HG03442 (cell line): ENCODE data around the gene FGD3.
"Not testable (repeated sequence)": the region's sequence is repeated elsewhere in the genome, so short reads cannot be mapped to it uniquely, and the experiment has no call there.

Source experiments
- ATAC-seq: cut with Tn5 transposase; IDR thresholded peaks from one replicate; pipeline ENCODE4 v1.9.1; 2021; ENCODE audit warnings: mild to moderate bottlenecking, moderate library complexity; ENCODE audit not compliant: unreplicated experiment

FGD3 gene

GRCh38 chr9:92974761-92975755, 27.7 kb downstream of the FGD3 start:
- no peak for ATAC-seq

GRCh38 chr9:92976431-92976830, 29.1 kb downstream of the FGD3 start:
- no peak for ATAC-seq

DNA sequence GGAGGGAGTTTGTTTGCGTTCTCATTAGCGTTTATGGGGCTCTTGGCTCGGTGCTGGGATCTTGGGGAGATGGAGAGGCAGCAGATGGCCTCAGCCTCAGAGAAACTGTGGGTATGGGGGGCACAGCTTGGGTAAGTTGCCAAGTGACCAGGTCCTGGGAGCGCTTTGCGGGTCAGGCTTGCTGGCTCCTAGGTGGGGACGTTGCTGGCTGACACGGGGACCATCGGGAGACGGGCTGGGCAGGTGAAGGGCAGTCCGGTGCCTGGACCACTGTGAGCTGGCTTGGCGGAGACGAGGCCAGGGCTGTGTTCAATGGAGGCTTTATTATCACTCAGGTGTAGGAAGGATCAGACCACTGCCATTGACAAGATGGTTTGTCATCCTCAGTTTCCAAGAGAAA, 30.0 kb downstream of the FGD3 start:
- ATAC-seq = no peak

DNA sequence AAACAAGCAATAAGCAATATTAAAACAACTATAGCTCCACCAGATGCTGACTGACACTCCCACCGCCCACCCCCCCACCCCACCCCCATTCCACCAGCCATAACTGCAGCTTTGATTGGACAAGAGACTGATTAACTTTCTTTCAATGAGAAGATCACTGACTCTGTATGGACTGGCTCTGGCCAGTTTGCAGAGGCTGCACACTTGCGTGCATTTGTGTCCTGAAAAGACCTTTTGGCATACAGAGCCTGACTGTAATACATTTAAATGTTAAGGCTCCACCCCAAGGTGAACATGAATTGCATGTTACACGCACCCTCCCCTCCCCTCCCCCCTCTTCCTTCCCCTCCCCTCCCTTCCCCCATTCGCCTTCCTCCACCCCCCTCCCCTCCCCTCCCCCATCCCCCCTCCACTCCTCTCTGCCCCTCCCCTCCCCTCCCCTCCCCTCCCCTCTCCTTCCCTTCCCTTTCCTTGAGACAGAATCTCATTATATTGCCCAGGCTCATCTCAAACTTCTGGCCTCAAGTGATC, 31.1 kb downstream of the FGD3 start:
- no peak for ATAC-seq

GRCh38 chr9:92979283-92980056, 32.1 kb downstream of the FGD3 start:
- no peak for ATAC-seq

DNA sequence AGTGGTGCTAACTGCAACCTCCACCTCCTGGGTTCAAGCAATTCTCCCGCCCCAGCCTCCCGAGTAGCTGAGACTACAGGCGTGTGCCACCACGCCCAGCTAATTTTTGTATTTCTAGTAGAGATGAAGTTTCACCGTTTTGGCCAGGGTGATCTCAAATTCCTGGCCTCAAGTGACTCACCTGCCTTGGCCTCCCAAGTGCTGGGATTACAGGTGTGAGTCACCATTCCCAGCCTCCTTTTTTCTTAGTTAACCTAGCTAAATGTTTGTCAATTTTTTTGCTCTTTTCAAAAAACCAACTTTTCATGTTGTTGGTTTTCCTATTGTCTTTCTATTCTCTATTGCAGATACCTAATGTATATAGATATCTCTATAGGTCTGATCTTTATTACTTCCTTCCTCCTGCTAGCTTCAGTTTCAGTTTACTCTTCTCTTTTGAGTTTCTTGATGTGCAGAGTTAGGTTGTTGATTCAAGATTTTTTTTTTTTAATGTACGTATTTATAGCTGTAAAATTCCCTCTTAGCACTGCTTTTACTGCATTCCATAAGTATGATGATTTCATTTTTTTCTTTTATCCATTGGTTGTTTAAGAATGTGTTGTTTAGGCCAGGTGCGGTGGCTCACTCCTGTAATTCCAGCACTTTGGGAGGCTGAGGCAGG, 32.9 kb downstream of the FGD3 start:
- no peak for ATAC-seq

DNA sequence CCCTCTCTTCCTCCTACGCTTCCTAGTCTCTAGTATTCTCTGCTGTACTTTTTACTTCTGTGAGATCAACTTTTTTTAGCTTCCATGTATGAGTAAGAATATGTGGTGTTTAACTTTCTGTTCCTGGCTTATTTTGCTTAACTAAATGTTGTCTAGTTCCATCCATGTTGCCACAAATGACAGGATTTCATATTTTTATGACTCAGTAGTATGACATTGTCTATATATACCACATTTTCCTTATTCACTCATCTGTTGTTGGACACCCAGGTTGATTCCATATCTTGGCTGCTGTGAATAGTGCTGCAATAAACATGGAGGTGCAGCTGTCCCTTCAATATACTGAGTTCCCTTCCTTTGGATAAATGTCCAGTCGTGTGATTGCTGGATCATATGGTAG, 34.8 kb downstream of the FGD3 start:
- ATAC-seq = no peak

DNA sequence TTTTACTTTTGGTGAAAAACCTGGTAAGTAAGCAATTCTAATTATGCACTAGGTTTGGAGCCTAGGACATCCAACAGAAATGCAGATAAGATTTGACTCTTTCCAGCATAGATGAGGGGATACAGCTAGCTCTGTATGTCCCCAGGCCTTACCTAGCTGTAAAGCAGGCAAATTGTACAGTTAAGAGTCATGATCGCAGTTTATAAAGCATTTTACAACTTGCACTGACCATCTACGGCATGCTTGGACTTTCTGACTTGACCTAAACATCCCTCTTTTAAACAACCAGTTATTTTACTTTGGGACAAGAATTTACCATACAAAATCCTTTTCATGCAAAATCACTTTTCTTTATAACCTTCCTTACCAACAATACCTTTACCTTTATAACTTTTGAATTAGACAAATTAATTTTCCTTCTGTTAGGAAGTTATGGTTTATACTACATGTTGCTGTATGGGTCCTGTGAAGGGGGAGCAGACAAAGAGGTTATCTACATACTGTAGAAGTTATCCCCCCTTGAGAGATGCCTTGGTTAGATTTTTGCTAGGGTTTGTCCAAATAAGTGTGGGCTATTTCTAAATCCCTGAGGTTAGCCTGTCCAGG, 36.8 kb downstream of the FGD3 start:
- ATAC-seq = no peak

DNA sequence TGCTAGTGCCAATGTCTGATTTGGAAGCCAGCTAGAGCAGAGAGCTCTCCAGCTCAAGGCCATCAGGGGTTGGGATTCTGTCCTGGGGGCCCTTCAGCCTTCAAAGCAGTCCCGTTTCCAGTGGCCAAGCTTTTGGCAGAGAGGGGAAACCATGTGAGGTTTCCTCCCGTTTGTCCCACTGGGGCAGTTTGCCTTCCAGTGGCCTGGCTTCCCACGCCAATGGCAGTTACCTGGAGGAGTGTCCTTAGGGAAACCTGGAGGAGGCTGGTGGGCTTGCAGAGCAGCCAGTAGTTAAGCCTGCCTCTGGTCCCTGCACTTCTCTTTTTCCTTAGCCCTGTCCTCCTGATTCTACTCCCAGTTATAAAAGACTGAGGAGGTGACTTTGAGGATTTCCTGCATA, 37.7 kb downstream of the FGD3 start:
- ATAC-seq = no peak

DNA sequence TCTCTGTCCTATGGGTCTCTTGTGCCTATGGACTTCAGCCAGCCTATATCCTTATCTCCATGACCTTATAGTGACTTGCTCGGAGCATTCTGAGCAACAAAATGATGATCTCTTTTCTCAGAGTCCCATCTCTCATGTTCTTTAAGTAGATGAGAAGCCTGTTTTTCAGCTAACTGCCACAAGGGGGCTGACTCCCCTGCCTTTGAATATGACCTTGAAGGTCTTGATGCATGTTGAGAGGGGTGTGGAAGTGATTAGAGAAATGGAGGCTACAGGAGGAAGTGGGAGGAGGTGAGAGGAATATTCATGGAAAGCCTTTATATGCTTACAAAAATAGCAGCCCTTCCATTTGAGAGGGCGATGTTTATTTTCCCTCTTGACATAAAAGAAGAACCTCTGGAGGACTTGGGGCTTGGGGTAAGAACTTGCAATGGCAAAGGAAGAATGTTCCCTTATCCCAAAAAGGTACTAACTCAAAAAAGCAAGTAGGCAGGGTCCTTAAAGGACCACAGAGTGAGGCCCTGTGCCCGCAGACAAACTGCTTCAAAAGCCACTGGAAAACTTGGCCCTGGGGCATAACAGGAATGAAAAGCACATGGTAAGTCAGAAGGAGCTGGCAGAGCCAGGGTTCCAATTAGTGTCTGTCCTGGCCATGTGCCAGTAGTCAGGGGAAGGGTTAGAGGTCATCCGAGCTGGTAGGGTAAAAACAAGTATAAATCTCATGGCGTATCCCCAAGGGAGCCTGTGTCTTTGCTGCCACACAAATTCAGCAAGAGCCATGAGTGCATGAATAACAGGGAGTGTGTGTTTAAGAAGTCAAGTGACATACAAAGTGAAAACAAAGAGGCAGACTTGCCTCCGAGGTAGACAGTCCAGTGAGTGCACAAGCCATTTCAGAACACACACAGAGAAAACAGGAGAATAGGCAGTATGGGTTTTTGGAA, 39.1 kb downstream of the FGD3 start:
- ATAC-seq = no peak

GRCh38 chr9:92988215-92988768, 41.0 kb downstream of the FGD3 start:
- ATAC-seq = no peak

- no peak for ATAC-seq
Observed at GRCh38 chr9:92989561-92989960, 42.2 kb downstream of the FGD3 start.

- no peak for ATAC-seq
Observed at GRCh38 chr9:92990461-92990860, 43.1 kb downstream of the FGD3 start.

DNA sequence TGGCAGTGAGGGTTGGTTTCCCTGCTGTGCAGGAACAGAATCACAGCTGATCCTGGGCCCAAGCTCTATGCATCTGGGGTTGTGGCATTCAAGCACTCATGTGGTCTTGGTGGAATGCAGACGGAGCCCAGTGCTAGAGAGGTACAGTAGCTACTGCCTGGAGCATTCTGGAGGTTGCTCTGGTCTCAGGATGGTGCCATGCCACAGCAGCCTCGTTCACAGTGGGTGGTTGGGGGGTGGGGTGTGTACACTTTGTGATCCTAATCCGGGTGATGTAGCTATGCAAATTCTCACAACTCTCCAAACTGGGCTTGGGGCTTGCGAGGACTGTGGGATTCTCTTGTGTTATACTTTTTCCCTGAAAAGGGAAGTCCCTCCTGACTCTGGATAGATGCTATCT, 45.2 kb downstream of the FGD3 start:
- no peak for ATAC-seq

DNA sequence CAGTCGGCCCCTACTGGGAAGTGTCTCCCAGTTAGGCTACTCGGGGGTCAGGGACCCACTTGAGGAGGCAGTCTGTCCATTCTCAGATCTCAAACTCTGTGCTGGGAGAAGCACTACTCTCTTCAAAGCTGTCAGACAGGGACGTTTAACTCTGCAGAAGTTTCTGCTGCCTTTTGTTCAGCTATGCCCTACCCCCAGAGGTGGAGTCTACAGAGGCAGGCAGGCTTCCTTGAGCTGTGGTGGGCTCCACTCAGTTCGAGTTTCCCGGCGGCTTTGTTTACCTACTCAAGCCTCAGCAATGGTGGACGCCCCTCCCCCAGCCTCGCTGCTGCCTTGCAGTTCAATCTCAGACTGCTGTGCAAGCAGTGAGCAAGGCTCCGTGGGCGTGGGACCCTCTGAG, 51.5 kb downstream of the FGD3 start:
- not testable (repeated sequence) for ATAC-seq

GRCh38 chr9:93001031-93001430, 53.7 kb downstream of the FGD3 start:
- ATAC-seq = no peak

GRCh38 chr9:93002700-93003099, 55.4 kb downstream of the FGD3 start:
- no peak for ATAC-seq

DNA sequence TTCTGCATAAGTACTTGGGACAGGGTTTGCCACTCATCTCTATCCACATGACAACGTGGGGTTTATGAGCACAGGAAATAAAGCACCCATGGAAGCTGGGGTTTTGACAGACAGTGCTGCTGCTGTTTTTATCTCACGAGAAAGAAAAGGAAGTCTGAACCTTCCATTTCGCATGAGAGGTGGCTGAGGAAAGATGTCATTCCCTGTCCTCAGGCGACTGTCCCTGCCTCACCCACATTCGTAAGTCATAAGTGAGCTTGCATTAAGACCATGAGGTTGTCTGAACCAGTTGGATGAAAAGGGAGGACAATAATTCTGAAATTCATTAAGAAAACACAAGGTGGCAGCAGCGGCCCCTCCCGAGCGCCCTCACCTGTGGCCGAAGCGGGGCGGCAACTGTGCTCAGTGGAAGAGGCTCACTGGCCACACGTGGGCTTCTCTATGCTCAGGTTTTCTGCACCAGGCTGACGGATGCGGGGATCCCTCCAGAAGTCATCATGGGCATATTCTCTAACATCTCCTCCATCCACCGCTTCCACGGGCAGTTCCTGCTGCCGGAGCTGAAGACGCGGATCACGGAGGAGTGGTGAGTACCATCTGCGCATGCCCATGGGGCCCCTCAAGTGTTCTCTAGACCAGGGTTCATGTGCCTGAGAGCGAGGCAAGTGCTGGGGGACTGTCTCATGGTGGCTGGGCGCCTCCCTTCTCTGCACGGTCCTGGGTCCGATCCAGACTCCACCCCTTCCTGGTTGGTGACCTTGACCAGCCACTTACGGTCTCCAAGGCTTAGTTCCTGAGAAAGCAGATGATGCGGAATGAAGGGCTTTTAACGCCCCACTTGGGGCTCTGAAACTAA, 56.5 kb downstream of the FGD3 start:
- peak; percentile 63 for ATAC-seq
